Smooth muscle cell (in vitro differentiated cells): ENCODE measurements around the gene KRTAP5-7. TPM values are rescaled to one million over a fixed set of nuclear protein-coding genes. Genes with fewer than 3 reads are reported as not detected.

Experiments used
- DNase-seq: peaks from one replicate; lab custom pipeline; 2025; ENCODE audit not compliant: unreplicated experiment; lab: John Stamatoyannopoulos, UW
- H2AFZ ChIP-seq: fragments of 200-600 bp; sonication (generic); 2 replicates; pipeline ENCODE4 v1.6.0; 2016; ENCODE audit warnings: antibody characterized with exemption, low read depth, mild to moderate bottlenecking
- H3F3A ChIP-seq: fragments of 200-600 bp; sonication (generic); 2 replicates; pipeline ENCODE4 v1.6.0; 2017; ENCODE audit warnings: antibody characterized with exemption, low read depth
- H3K27ac ChIP-seq: fragments of 200-600 bp; sonication (generic); 2 replicates; pipeline ENCODE4 v1.5.1; 2016; ENCODE audit warnings: low read depth, mild to moderate bottlenecking
- H3K27me3 ChIP-seq: fragments of 200-600 bp; sonication (generic); 2 replicates; pipeline ENCODE4 v1.6.1; 2016; ENCODE audit warnings: low read depth, mild to moderate bottlenecking
- H3K36me3 ChIP-seq: fragments of 200-600 bp; sonication (generic); 2 replicates; pipeline ENCODE4 v1.5.1; 2016; ENCODE audit warnings: low read depth
- H3K4me1 ChIP-seq: fragments of 200-600 bp; sonication (generic); 2 replicates; pipeline ENCODE4 v1.5.1; 2016; ENCODE audit warnings: low read depth
- H3K4me2 ChIP-seq: fragments of 200-600 bp; sonication (generic); 2 replicates; pipeline ENCODE4 v1.6.0; 2016; ENCODE audit warnings: mild to moderate bottlenecking
- H3K4me3 ChIP-seq: fragments of 200-600 bp; sonication (generic); 2 replicates; pipeline ENCODE4 v1.5.1; 2016; ENCODE audit warnings: mild to moderate bottlenecking
- H3K79me2 ChIP-seq: fragments of 200-600 bp; sonication (generic); 2 replicates; pipeline ENCODE4 v1.6.0; 2016; ENCODE audit warnings: low read depth, mild to moderate bottlenecking
- H3K9ac ChIP-seq: fragments of 200-600 bp; sonication (generic); 2 replicates; pipeline ENCODE4 v1.6.0; 2016; ENCODE audit warnings: low read depth
- H3K9me3 ChIP-seq: fragments of 200-600 bp; sonication (generic); replicated peaks from 2 replicates; pipeline ENCODE4 v1.5.1; 2016; ENCODE audit warnings: low read depth
- H4K20me1 ChIP-seq: fragments of 200-600 bp; sonication (generic); 2 replicates; pipeline ENCODE4 v1.6.0; 2016; ENCODE audit warnings: low read depth
- WGBS: methylation state at CpG from one replicate; pipeline ENCODE4 v1.1.7; 2016; ENCODE audit warnings: low lambda C conversion rate; 5-methylcytosine and 5-hydroxymethylcytosine counted together
- polyA plus RNA-seq: library from polyadenylated mRNA; unstranded; fragments of >200 nt; fragmentation: Nextera tagmentation; extraction: Ambion mirVana; gene quantifications from 2 replicates; pipeline ENCODE4 v1.2.1, GENCODE V29; 2016
- total RNA-seq: library from RNA; depleted of rRNA; stranded (reverse); fragments of >200 nt; gene quantifications from 2 replicates; pipeline ENCODE4 v1.2.3, GENCODE V29; 2014
- TF ChIP-seq, protein P1 (sequence below): fragments of 200-600 bp; sonication (generic); IDR thresholded peaks from 2 replicates; pipeline ENCODE4 v1.5.1; 2017; ENCODE audit warnings: borderline replicate concordance, mild to moderate bottlenecking, antibody characterized with exemption; ENCODE audit not compliant: insufficient read depth, poor library complexity, severe bottlenecking

KRTAP5-7 gene
- total and polyA plus RNA-seq, 2 experiments from 2014 or later: not detected

- no peak overlapping the region for H2AFZ ChIP-seq
- no peak overlapping the region for H3K4me3 ChIP-seq
- no peaks in the 10 kb centered on the region for H4K20me1 ChIP-seq
- no peak overlapping the region for H3K9ac ChIP-seq
- TF ChIP-seq, protein P1, sequence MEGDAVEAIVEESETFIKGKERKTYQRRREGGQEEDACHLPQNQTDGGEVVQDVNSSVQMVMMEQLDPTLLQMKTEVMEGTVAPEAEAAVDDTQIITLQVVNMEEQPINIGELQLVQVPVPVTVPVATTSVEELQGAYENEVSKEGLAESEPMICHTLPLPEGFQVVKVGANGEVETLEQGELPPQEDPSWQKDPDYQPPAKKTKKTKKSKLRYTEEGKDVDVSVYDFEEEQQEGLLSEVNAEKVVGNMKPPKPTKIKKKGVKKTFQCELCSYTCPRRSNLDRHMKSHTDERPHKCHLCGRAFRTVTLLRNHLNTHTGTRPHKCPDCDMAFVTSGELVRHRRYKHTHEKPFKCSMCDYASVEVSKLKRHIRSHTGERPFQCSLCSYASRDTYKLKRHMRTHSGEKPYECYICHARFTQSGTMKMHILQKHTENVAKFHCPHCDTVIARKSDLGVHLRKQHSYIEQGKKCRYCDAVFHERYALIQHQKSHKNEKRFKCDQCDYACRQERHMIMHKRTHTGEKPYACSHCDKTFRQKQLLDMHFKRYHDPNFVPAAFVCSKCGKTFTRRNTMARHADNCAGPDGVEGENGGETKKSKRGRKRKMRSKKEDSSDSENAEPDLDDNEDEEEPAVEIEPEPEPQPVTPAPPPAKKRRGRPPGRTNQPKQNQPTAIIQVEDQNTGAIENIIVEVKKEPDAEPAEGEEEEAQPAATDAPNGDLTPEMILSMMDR: no peak
- WGBS: 97% methylated on average over 10 of the region's 10 CpGs
- no peaks in the 10 kb centered on the region for H3K79me2 ChIP-seq
- DNase-seq: no peak
- no peaks in the 10 kb centered on the region for H3K27me3 ChIP-seq
- H3K4me2 ChIP-seq: no peak overlapping the region
- no peaks in the 10 kb centered on the region for H3F3A ChIP-seq
- H3K36me3 ChIP-seq: peaks cover 10% of the 10 kb centered on the region
- no peaks in the 10 kb centered on the region for H3K4me1 ChIP-seq
- H3K9me3 ChIP-seq: no peaks in the 10 kb centered on the region
- H3K27ac ChIP-seq: no peak overlapping the region
Measured at GRCh38 chr11:71502026-71502425, 25.0 kb upstream of the KRTAP5-7 start.

DNA sequence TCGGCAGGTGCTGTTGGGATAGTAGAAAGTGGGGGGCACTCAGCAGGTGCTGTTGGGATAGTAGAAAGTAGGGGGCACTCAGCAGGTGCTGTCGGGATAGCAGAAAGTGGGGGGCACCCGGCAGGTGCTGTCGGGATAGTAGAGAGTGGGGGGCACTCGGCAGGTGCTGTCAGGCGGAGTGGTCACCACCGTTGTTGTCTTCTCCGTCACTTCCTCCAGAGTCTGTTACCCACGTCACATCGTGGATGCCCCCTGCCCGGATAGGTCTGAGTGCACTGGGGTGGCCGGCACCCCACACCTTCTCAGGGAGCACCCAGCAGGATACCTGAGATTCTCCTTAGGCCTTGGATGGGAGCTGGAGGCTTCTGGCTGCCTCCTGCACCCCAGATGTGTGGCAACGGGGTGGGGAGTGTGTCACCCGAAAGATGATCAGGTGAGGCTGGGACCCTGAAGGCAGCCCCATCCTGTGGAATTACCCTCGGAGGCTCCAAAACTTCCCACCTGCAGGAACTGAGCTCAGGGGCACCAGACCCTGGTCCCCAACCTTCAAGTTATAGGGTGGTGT is 24.1 kb upstream of the KRTAP5-7 start:
- Histone ChIP-seq H3K4me1 (no peaks in the 10 kb centered on the region), H3K4me2 (no peak overlapping the region), H3K27me3 (no peaks in the 10 kb centered on the region), H2AFZ (no peak overlapping the region), H3K9me3 (peaks cover under 1% of the 10 kb centered on the region), H3K27ac (no peak overlapping the region), H3K4me3 (no peak overlapping the region), H3K79me2 (no peaks in the 10 kb centered on the region), H3K36me3 (peaks cover 10% of the 10 kb centered on the region), H3K9ac (no peak overlapping the region), H3F3A (no peaks in the 10 kb centered on the region), H4K20me1 (no peaks in the 10 kb centered on the region)
- WGBS: 98% methylated on average over 15 of the region's 15 CpGs
- TF ChIP-seq, protein P1: no peak
- no peak for DNase-seq

DNA sequence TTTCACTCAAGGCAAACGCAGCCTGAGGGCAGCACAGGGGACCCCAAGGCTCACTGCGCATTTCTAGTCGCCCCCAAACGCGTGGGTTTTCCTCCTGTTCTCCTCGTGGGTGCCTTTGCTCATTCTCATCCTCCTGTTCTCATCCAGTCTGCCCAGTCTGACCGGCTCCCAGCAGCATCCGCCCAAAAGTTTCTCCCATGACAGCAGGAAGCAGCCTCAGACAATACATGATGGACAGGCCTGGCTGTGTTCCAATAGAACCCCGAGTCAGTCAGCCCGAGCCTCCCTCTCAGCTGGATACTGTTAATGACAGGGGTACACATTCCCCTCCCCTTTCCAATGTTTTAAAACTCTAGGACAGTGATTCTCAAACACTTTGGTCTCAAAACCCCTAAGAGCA is 22.5 kb upstream of the KRTAP5-7 start:
- H2AFZ ChIP-seq: no peak overlapping the region
- no peaks in the 10 kb centered on the region for H3K79me2 ChIP-seq
- no peak overlapping the region for H3K27ac ChIP-seq
- no peak overlapping the region for H3K9ac ChIP-seq
- H3K36me3 ChIP-seq: no peaks in the 10 kb centered on the region
- no peak for DNase-seq
- H3K4me1 ChIP-seq: no peaks in the 10 kb centered on the region
- H3F3A ChIP-seq: no peaks in the 10 kb centered on the region
- no peak overlapping the region for H3K4me3 ChIP-seq
- H3K4me2 ChIP-seq: no peak overlapping the region
- WGBS: 69% methylated on average over 10 of the region's 10 CpGs
- no peaks in the 10 kb centered on the region for H4K20me1 ChIP-seq
- TF ChIP-seq, protein P1: no peak
- peaks cover 14% of the 10 kb centered on the region for H3K9me3 ChIP-seq
- no peaks in the 10 kb centered on the region for H3K27me3 ChIP-seq

GRCh38 chr11:71505001-71505400 is 22.1 kb upstream of the KRTAP5-7 start:
- H3K79me2 ChIP-seq: no peaks in the 10 kb centered on the region
- peaks cover 14% of the 10 kb centered on the region for H3K9me3 ChIP-seq
- WGBS: 83% methylated on average over 2 of the region's 2 CpGs
- no peak overlapping the region for H3K4me2 ChIP-seq
- no peaks in the 10 kb centered on the region for H3K36me3 ChIP-seq
- TF ChIP-seq, protein P1: no peak
- no peak overlapping the region for H3K9ac ChIP-seq
- no peaks in the 10 kb centered on the region for H3K27me3 ChIP-seq
- H3K27ac ChIP-seq: no peak overlapping the region
- DNase-seq: no peak
- no peaks in the 10 kb centered on the region for H4K20me1 ChIP-seq
- no peak overlapping the region for H2AFZ ChIP-seq
- H3F3A ChIP-seq: no peaks in the 10 kb centered on the region
- H3K4me1 ChIP-seq: no peaks in the 10 kb centered on the region
- H3K4me3 ChIP-seq: no peak overlapping the region
